CD4-positive, alpha-beta T cell treated with Interleukin-15 for 1 hour (primary cell): ENCODE results near the gene TSPYL6.
"Not testable (repeated sequence)": the region's sequence is repeated elsewhere in the genome, so short reads cannot be mapped to it uniquely, and the experiment has no call there.

Experiments used
- DNase-seq: peaks from one replicate; pipeline ENCODE4 v3.0.0-alpha.2; 2020

Gene TSPYL6

GRCh38 chr2:54256091-54256694, at the start of gene TSPYL6:
Gene TSPYL6, minus strand, starts transcription at chr2:54256229. Its CDS starts 78 bp downstream, at chr2:54256151.
- no peak for DNase-seq

DNA sequence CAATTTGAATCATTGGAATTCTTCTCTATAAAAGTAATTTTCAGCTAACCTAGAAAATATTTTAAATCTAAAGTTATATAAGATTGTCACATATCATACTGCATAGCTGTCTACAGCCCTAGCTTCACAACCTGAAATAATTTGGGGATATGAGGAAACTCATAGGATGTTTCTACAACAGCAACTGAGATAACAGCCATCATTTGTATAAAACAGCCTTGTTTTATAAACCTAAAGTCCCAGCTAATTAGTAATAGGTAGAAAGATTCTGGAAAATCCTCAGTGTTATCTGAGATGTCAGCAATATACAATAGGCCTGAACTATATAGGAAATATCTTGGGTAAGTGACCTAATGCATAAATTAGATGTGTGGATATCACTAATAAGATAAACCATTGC, 47.6 kb upstream of the TSPYL6 start:
- DNase-seq: no peak

DNA sequence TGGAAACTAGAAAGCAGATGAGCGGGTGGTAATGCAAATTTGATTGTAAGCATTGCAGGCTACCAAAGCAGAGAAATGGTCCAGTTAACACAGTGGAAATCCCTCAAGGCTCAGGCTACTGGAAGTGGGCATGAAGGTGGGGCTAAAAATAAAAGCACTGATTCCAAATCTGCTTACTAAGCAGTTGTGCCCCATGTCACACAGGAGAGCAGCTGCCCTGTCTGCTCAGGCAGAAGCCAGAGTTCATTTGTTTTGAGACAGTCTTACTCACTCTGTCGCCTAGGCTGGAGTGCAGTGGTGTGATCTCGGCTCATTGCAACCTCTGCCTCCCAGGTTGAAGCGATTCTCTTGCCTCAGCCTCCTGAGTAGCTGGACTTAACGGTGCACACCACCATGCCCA, 42.5 kb upstream of the TSPYL6 start:
- no peak for DNase-seq

GRCh38 chr2:54295911-54296310, 39.9 kb upstream of the TSPYL6 start:
- DNase-seq: no peak

- DNase-seq: not testable (repeated sequence)
Observed at GRCh38 chr2:54294665-54295064, 38.6 kb upstream of the TSPYL6 start.

- no peak for DNase-seq
Observed at GRCh38 chr2:54290356-54291025, 34.5 kb upstream of the TSPYL6 start.

- DNase-seq: no peak
Observed at GRCh38 chr2:54289917-54290316, 33.9 kb upstream of the TSPYL6 start.

GRCh38 chr2:54287532-54287931, 31.5 kb upstream of the TSPYL6 start:
- DNase-seq: no peak

- no peak for DNase-seq
Observed at GRCh38 chr2:54285451-54285850, 29.4 kb upstream of the TSPYL6 start.

GRCh38 chr2:54284826-54285225, 28.8 kb upstream of the TSPYL6 start:
- DNase-seq: no peak

DNA sequence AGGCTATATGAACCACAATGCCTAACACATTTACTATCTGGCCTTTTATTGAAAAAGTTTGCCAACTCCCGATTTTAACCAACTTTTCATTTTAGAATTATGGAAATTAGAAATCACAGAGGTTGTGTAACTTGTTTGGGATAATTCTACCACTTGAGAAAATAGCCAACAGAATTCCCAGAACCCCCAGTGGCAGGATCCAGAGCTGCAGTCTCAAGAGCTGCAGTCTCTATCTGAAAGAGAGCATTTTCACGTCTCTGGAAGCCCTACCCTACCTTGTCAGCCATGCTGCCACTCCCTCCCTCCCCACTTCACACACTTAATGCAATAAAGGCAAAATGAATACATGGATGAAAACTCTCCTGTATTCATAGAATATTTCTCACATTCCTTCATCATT, 23.4 kb upstream of the TSPYL6 start:
- no peak for DNase-seq

- no peak for DNase-seq
Observed at GRCh38 chr2:54275541-54275940, 19.5 kb upstream of the TSPYL6 start.

- no peak for DNase-seq
Observed at GRCh38 chr2:54274781-54275242, 18.8 kb upstream of the TSPYL6 start.

DNA sequence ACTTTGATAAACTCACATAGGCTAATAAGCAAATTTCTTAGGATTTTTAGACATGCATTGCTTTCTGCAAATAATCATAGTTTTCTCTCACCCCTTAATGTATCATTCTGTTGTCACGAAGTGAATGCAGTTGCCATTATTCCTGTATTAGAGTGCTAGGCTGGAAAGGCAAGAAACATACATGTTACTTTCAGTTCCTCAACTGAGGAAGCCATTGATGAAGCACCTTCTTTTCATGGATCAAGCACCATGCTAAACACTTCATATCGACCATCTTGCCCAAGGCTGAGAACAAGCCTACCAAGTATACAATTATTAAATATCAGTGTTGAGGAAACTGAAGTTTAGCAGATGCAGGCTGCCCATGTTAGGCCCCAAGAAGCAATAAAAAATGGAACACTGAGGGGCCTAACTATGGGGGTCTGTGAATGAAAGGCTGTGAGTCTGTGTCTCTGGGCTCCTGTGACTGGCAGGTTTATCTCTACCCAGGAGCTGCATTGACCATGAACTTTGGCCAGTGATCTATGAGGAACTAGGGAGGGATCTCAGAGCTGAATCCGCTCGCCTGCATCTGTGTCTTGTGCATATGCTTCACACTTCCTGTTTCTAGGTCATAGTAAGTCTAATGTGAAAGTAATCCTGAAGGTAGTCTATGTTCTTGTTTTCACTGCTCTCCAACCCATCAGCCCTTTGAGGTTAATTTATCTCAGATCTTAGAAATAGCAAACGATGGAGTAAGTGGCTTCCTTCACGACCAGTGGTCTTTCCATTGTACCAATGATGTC, 16.0 kb upstream of the TSPYL6 start:
- DNase-seq: no peak

- DNase-seq: no peak
Observed at GRCh38 chr2:54271189-54271588, 15.2 kb upstream of the TSPYL6 start.

- no peak for DNase-seq
Observed at GRCh38 chr2:54267577-54267976, 11.5 kb upstream of the TSPYL6 start.

- DNase-seq: not testable (repeated sequence)
Observed at GRCh38 chr2:54265081-54265480, 9.1 kb upstream of the TSPYL6 start.

DNA sequence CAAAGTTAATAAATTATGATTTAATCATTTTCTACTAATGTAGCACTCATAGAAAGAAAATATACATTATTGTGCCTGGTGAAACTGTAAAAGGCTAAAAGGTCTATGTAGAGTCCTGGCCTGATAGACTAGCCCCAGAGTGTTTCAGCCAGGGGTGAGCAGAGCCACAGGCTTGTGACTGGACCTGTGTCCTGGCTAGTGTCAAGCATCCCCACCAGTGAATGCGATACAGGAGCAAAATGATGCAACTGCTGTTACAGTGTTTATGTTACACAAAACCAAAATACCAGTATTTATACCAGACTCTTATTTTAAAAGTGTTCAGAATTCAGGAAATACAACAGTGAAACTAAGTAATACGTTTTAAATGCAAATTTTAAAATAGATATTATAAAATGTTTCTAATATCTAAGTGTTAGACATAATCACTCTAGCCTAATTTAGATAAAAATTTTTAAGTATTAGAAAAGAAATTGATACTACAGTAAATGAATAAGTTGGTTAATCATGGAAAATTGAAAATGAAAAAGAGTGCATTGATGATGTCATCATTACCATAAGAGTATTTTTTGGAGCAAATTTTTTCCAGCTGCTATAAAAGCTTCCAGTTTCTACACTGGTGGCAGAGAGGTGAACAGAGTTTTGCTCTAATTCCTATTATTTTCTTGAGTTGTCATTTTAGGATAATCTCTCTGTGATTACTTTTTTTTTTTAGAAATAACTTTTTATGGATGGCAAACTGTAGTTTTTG, 6.2 kb upstream of the TSPYL6 start:
- no peak for DNase-seq

DNA sequence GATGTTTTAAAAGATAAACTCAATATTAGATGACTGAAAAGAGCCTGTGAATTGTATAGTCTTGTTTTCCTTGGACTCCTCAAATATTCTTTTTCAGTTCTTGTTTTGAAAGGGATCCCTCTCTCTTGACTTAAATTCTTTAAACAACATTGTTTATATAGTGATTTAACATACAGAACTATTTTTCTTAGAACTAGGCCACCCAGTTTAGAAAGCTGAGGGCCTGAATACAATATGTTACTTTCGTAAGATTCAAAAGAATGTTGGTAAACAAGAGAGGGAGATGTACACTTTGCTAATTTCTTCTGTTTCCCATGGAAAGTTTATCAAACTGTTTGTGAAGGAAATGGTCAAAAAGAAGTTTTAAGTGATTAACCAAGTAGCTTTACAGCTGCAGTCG, 5.5 kb upstream of the TSPYL6 start:
- DNase-seq: no peak

- DNase-seq: no peak
Observed at GRCh38 chr2:54260241-54260595, 4.2 kb upstream of the TSPYL6 start.

- no peak for DNase-seq
Observed at GRCh38 chr2:54259413-54260240, 3.6 kb upstream of the TSPYL6 start.

- DNase-seq: no peak
Observed at GRCh38 chr2:54258166-54258565, 2.1 kb upstream of the TSPYL6 start.
